NCI-H748 (cell line): ENCODE data around the gene GGT6.
"Not testable (repeated sequence)": the region's sequence is repeated elsewhere in the genome, so short reads cannot be mapped to it uniquely, and the experiment has no call there.

Experiments
- DNase-seq: peaks from one replicate; lab custom pipeline; 2025; ENCODE audit not compliant: unreplicated experiment; lab: John Stamatoyannopoulos, UW

The GGT6 gene

GRCh38 chr17:4592240-4593005 lies 32.0 kb upstream of the GGT6 start:
- no peak for DNase-seq

DNA sequence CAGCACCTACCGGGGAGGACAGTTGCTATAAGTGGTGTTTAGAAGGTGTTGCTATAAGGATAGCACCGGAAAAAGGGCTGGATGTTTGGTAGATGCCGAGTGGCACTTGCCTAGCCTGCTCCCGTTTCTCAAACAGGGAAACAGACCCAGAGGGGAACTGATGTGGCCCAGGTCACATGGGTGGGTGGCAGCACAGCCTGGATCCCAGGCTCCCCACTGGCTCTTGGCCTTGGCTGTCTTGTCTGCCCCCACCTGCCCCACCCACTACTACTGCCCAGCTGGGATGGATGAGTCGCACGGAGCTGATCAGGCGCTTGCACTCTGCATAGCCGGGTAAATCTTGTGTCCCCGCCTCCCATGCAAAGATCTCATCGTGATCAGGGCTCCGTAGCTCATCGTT lies 31.2 kb upstream of the GGT6 start:
- DNase-seq, result no peak

GRCh38 chr17:4590981-4591453 lies 30.6 kb upstream of the GGT6 start:
- no peak for DNase-seq

- not testable (repeated sequence) for DNase-seq
These were observed 29.7 kb upstream of the GGT6 start for GRCh38 chr17:4590042-4590441.

- DNase-seq, result no peak
These were observed 28.7 kb upstream of the GGT6 start for GRCh38 chr17:4588898-4589625.

- DNase-seq, result no peak
These were observed 28.0 kb upstream of the GGT6 start for GRCh38 chr17:4588391-4588790.

GRCh38 chr17:4587803-4588202 lies 27.4 kb upstream of the GGT6 start:
- no peak for DNase-seq

DNA sequence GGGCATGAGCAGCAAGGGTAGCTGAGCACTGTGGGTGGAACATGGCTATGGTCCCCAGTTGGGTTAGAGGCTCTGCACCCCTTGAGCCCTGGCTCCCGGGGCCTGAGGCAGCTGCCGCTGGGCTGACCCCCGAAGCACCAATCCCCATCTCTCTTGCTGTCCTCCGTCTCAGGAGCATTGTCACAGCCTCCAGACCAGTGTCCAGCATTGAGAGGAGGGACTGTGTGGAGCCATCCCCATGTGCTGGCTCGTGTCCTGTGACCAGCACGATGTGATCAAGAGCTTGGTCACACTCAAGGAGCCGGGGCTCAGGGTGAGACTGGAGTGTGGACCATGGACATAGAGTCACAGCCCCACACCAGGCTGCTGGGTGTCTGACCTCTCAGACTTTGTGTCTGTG lies 26.8 kb upstream of the GGT6 start:
- no peak for DNase-seq

DNA sequence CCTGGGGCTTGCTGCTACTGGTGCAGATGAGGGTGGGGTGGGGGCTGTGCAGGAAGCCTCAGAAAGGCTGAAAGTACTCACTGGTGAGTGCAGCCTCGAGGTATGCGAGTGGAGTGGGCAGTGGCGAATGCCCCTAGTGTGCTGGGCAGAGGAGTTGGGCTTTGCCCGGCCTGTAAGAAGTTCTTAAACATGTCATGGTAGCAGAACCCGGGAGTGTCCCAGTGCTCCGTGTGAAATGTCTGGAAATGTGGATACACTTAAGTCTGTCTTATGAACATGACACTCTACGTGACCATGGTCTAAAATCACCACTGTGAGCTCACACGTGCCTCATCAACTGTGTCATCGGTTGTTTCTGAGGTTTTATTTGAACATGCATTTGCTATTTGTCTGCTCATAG lies 25.7 kb upstream of the GGT6 start:
- no peak for DNase-seq

DNA sequence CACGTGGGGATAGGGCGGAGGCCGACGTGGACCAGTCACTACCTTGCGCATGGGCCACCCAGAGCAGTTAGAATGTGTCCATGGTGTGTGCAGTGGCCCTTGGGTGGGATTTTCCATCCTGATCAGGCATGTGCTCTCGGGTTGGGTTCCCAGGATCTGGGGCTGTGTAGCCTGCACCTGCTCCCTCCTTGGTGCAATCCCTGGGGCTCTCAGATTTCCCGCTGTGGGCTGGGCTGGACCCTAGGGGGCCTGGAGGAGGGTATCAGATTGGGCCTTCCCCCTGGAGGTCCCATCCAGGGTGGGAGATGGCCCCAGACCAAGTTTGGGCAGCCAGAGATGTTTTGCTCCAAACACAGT lies 25.2 kb upstream of the GGT6 start:
- DNase-seq, result no peak

GRCh38 chr17:4584917-4585637 lies 24.7 kb upstream of the GGT6 start:
- no peak for DNase-seq

- peak; percentile 67 for DNase-seq
These were observed 23.9 kb upstream of the GGT6 start, which contains the start of gene SMTNL2 for GRCh38 chr17:4584101-4584916. Gene SMTNL2, plus strand, starts transcription at chr17:4584529. Its CDS starts 77 bp downstream, at chr17:4584606.

- peak; percentile 69 for DNase-seq
These were observed 23.4 kb upstream of the GGT6 start for GRCh38 chr17:4583782-4584100.

GRCh38 chr17:4583206-4583605 lies 22.8 kb upstream of the GGT6 start:
- DNase-seq, result no peak

DNA sequence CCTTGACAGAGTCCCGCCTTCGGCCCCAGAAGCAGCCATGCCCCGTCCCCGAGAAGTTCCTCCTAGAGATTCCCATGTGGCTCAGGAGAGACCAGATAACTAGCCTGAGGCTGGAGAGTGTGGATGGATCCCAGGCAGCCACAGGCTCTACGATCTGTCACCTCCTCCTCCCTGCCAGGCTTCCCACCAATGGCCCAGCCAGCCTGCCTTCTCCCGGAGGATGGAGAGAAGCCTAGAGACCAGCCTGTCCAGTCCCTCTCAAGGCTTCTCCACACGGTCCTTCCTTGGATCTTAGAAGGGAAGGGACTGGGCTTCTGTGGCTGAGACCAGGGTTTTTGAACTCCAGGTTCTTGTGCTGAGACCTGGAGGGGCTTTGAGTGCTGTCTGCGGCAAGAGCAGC lies 22.3 kb upstream of the GGT6 start:
- no peak for DNase-seq

DNA sequence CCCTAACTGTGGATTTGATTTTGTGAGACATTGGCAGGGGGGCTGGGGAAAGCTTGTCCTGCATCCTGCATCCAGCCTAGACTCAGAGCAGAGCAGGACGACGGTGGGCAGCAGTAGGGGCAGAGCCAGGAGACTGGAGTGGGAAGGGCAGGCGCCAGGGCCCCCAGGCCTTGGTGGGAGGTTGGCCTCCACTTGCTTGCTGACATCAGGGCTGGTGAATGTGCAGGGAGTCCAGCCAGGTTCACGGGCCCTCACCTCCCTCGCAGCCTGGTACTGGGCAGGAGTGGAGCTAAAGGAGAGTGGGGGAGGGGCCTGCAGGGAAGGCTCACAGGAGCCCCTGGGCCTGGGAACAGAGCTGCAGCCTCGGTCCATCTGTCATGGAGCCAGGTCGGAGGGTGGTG lies 21.7 kb upstream of the GGT6 start:
- DNase-seq, result no peak

GRCh38 chr17:4580291-4580690 lies 19.9 kb upstream of the GGT6 start:
- no peak for DNase-seq

DNA sequence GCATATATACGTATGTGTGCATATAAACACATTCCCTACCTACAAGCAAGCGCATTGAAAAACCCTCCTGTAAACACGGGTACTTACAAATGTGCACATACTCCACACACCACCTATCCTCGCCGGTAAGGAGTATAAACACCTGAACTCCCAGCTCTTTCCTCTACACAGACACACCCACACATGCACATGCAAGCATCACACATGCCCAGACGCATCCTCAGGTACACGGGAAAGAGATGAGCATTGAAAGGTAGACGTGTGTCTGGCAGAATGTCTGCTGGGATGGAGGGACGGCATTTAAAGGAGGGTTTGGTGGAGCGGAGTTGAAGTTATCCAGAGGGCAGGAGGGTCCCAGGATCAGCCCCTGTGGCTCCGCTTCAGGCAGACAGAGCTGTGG lies 19.3 kb upstream of the GGT6 start:
- no peak for DNase-seq

DNA sequence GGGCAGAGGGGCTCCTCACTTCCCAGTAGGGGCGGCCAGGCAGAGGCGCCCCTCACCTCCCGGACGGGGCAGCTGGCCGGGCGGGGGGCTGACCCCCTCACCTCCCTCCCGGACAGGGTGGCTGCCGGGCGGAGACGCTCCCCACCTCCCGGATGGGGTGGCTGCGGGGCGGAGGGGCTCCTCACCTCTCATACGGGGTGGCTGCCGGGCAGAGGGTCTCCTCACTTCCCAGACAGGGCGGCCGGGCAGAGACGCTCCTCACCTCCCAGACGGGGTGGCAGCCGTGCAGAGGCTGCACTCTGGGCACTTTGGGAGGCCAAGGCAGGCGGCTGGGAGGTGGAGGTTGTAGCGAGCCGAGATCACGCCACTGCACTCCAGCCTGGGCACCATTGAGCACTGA lies 18.0 kb upstream of the GGT6 start:
- not testable (repeated sequence) for DNase-seq

DNA sequence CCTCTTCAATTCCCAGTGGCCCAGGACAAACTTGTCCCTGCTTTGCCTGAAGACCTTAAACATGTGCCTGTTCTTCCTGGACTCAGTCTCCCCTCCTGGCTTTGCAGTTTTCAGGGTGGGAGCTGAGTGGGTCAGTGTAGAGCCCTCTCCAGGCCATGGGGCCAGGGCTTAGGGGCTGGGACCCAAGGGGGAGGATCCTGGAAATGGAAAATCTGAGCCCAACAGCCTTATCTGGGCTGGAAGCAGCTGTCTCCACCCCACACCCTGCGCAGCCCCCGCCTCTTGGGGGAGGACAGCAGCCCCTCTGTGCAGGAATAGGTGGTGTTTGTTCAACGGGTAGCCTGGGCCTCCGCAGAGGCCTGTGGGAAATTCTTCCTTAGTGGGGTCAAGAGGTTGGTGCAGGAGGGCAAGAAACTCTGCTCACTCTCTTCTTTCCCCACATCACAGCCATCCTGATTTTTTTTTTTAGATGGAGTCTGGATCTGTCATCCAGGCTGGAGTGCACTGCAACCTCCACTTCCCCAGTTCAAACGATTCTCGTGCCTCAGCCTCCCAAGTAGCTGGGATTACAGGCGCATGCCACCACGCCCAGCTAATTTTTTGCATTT lies 17.1 kb upstream of the GGT6 start:
- no peak for DNase-seq
